HG03066 (cell line): ENCODE results near the gene NAGLU.

ENCODE experiments used
- ATAC-seq: cut with Tn5 transposase; IDR thresholded peaks from one replicate; pipeline ENCODE4 v1.9.1; 2021; ENCODE audit warnings: low read depth; ENCODE audit not compliant: unreplicated experiment

The NAGLU gene

GRCh38 chr17:42586514-42587230 lies 50.6 kb downstream of the NAGLU start:
- no peak for ATAC-seq

- no peak for ATAC-seq
Measured at GRCh38 chr17:42590886-42591285, 54.8 kb downstream of the NAGLU start.

- ATAC-seq, result no peak
Measured at GRCh38 chr17:42591411-42591810, 55.4 kb downstream of the NAGLU start.
